Activated T-helper 1 cell treated with Interleukin-2 at 50 U/mL for 16 hours (primary cell): ENCODE data around the gene MAPKBP1.
A peak's percentile ranks its signal among the peaks of the same experiment; 100 is the strongest.

Source experiments
- DNase-seq: peaks from one replicate; pipeline ENCODE4 v3.0.0-alpha.2; 2020; ENCODE audit warnings: low read depth

MAPKBP1 gene

GRCh38 chr15:41868321-41868720 is 94.0 kb downstream of the MAPKBP1 start:
- no peak for DNase-seq

GRCh38 chr15:41869770-41870688 is 95.7 kb downstream of the MAPKBP1 start:
- DNase-seq: no peak

GRCh38 chr15:41870689-41871081 is 96.4 kb downstream of the MAPKBP1 start:
- peak; percentile 45 for DNase-seq

GRCh38 chr15:41871175-41871905 is 97.1 kb downstream of the MAPKBP1 start:
- no peak for DNase-seq

- no peak for DNase-seq
These were observed 98.0 kb downstream of the MAPKBP1 start for GRCh38 chr15:41872166-41872747.

- DNase-seq: no peak
These were observed 99.4 kb downstream of the MAPKBP1 start for GRCh38 chr15:41873711-41874110.

GRCh38 chr15:41874736-41875135 is 100.5 kb downstream of the MAPKBP1 start:
- DNase-seq: no peak

- DNase-seq: no peak
These were observed 101.7 kb downstream of the MAPKBP1 start for GRCh38 chr15:41876007-41876406.

GRCh38 chr15:41876689-41877088 is 102.4 kb downstream of the MAPKBP1 start:
- no peak for DNase-seq
